Endothelial cell of umbilical vein (primary cell): ENCODE data around the gene RELT. TPM values are rescaled to one million over a fixed set of nuclear protein-coding genes. Genes with fewer than 3 reads are reported as not detected.

Experiments used
- BruUV-seq: library from RNA; stranded (reverse); fragments of 400-500 nt; replicated peaks from 2 replicates; lab custom pipeline; 2021; lab: Mats Ljungman, UMichigan
- CTCF ChIA-PET: fragments of 300-600, 350-600 bp; sonication (Branson Sonifier 250); formaldehyde crosslinking; loops from one replicate; lab custom pipeline; 2021; ENCODE audit warnings: antibody characterized with exemption, inconsistent platforms; lab: Charles Lee
- POLR2A ChIA-PET: fragments of 300-600, 350-600 bp; sonication (Branson Sonifier 250); formaldehyde crosslinking; loops from one replicate; lab custom pipeline; 2021; ENCODE audit warnings: antibody characterized with exemption, inconsistent platforms; lab: Charles Lee
- DNase-seq: peaks from one replicate; pipeline ENCODE4 v3.0.0-alpha.2; 2011; ENCODE audit warnings: low read depth, low spot score
- FAIRE-seq: peaks from 2 replicates; lab custom pipeline; 2011; peaks lifted over from hg19 to GRCh38; lab: Jason Lieb, UNC
- H2AFZ ChIP-seq: 2 replicates; pipeline ENCODE4 v1.6.0; 2012; ENCODE audit warnings: low read depth, low read length, control low read depth, inconsistent platforms
- H3K27ac ChIP-seq: 2 replicates; pipeline ENCODE4 v1.5.1; 2011; ENCODE audit warnings: low read depth, mild to moderate bottlenecking, control low read depth, low read length, moderate library complexity; ENCODE audit not compliant: insufficient read depth
- H3K27me3 ChIP-seq, 2 experiments: 2 replicates each; pipeline versions ENCODE4 v1.6.0 to v1.6.1; 2011; ENCODE audit warnings: low read length in 2 of 2, mixed read lengths in 1 of 2; ENCODE audit not compliant: control insufficient read depth in 2 of 2, insufficient read depth in 2 of 2
- H3K36me3 ChIP-seq, 2 experiments: 2 replicates in 1 of 2; 3 replicates in 1 of 2; pipeline ENCODE4 v1.5.1; 2011; ENCODE audit warnings: low read length in 2 of 2, mild to moderate bottlenecking in 1 of 2, moderate library complexity in 1 of 2; ENCODE audit not compliant: control insufficient read depth in 2 of 2, insufficient read depth in 2 of 2; ENCODE audit errors: extremely low read depth in 1 of 2
- H3K4me1 ChIP-seq: 3 replicates; pipeline ENCODE4 v1.5.1; 2011; ENCODE audit warnings: mild to moderate bottlenecking, low read length; ENCODE audit not compliant: control insufficient read depth, insufficient read depth; ENCODE audit errors: extremely low read depth
- H3K4me2 ChIP-seq: 2 replicates; pipeline ENCODE4 v1.6.1; 2011; ENCODE audit warnings: low read length, control low read depth, mixed read lengths; ENCODE audit not compliant: insufficient read depth
- H3K4me3 ChIP-seq, 3 experiments: fragments of 200-600 bp in 1 of 3; sonication (generic), shearing (Covaris generic) in 1 of 3; replicated peaks in 1 of 3; 2 replicates each; pipeline ENCODE4 v1.5.1; 2011 to 2016; ENCODE audit warnings: control low read depth in 3 of 3, low read length in 3 of 3, mild to moderate bottlenecking in 2 of 3, inconsistent platforms in 1 of 3, low read depth in 1 of 3, moderate library complexity in 1 of 3; ENCODE audit not compliant: insufficient read depth in 1 of 3
- H3K79me2 ChIP-seq: 2 replicates; pipeline ENCODE4 v1.6.0; 2012; ENCODE audit warnings: low read length, inconsistent platforms; ENCODE audit not compliant: control insufficient read depth, insufficient read depth
- H3K9ac ChIP-seq: replicated peaks from 2 replicates; pipeline ENCODE3; 2011; ENCODE audit warnings: low read length, control low read depth; ENCODE audit not compliant: insufficient read depth; ENCODE audit errors: extremely low read depth
- H3K9me1 ChIP-seq: replicated peaks from 3 replicates; pipeline ENCODE4 v1.6.0; 2011; ENCODE audit warnings: mild to moderate bottlenecking, low read length; ENCODE audit not compliant: control insufficient read depth, insufficient read depth; ENCODE audit errors: extremely low read depth
- H3K9me3 ChIP-seq: replicated peaks from 2 replicates; pipeline ENCODE4 v1.5.1; 2012; ENCODE audit warnings: low read length, inconsistent platforms; ENCODE audit not compliant: control insufficient read depth, insufficient read depth
- H4K20me1 ChIP-seq: replicated peaks from 2 replicates; pipeline ENCODE3; 2011; ENCODE audit warnings: mild to moderate bottlenecking, low read length; ENCODE audit not compliant: control insufficient read depth, insufficient read depth; ENCODE audit errors: extremely low read depth
- CTCF ChIP-seq, 2 donors: IDR thresholded peaks; 1 replicate in 1 of 2; 2 replicates in 1 of 2; pipeline ENCODE4 v1.5.1; 2011; ENCODE audit warnings: low read length in 2 of 2, mild to moderate bottlenecking in 2 of 2, moderate library complexity in 2 of 2, control low read depth in 1 of 2, inconsistent platforms in 1 of 2, low read depth in 1 of 2; ENCODE audit not compliant: insufficient read depth in 1 of 2; ENCODE audit errors: extremely low read depth in 1 of 2
- EZH2 ChIP-seq: IDR thresholded peaks from 2 replicates; pipeline ENCODE4 v1.6.1; 2012; ENCODE audit warnings: borderline replicate concordance, low read depth, mild to moderate bottlenecking, moderate library complexity, low read length, inconsistent platforms; ENCODE audit not compliant: severe bottlenecking
- FOS ChIP-seq: IDR thresholded peaks from 2 replicates; pipeline ENCODE4 v1.6.1; 2011; ENCODE audit warnings: mild to moderate bottlenecking, low read length, moderate library complexity, borderline replicate concordance; ENCODE audit not compliant: insufficient read depth
- GATA2 ChIP-seq: IDR thresholded peaks from 2 replicates; pipeline ENCODE4 v1.7.0; 2011; ENCODE audit warnings: low read depth, mild to moderate bottlenecking, moderate library complexity, mixed read lengths, low read length; ENCODE audit not compliant: insufficient read length, insufficient read depth
- JUN ChIP-seq: IDR thresholded peaks from 2 replicates; pipeline ENCODE4 v1.6.1; 2011; ENCODE audit warnings: borderline replicate concordance, low read depth; ENCODE audit not compliant: insufficient read length, insufficient read depth
- MAX ChIP-seq: IDR thresholded peaks from 2 replicates; pipeline ENCODE4 v1.6.1; 2011; ENCODE audit not compliant: insufficient read depth, insufficient read length
- MYC ChIP-seq: IDR thresholded peaks from one replicate; pipeline ENCODE4 v1.6.1; 2011; ENCODE audit warnings: mild to moderate bottlenecking, low read depth, low read length
- POLR2A ChIP-seq: IDR thresholded peaks from 2 replicates; pipeline ENCODE4 v1.6.1; 2012; ENCODE audit warnings: low read depth, mild to moderate bottlenecking, control low read depth, low read length
- POLR2AphosphoS5 ChIP-seq: IDR thresholded peaks from 2 replicates; pipeline ENCODE4 v1.6.1; 2012; ENCODE audit warnings: low read depth, mild to moderate bottlenecking, control low read depth, low read length, moderate library complexity; ENCODE audit not compliant: insufficient read depth
- dilution Hi-C: fragments of 300-500 bp; cut with MboI; formaldehyde crosslinking; loops from one replicate; pipeline ENCODE4 v1.15.0; 2019; ENCODE audit warnings: low sequenced_read_pairs; ENCODE audit not compliant: extremely low pct_ligation_motif_present
- intact Hi-C: fragments of 100-400 bp; cut with micrococcal nuclease; formaldehyde crosslinking; loops from one replicate; pipeline ENCODE4 v1.10.0; 2022
- polyA plus RNA-seq, 4 experiments: library from polyadenylated mRNA; depleted of rRNA in 3 of 4; stranded (reverse) in 3 of 4; unstranded in 1 of 4; fragments of >200 nt; gene quantifications; 2 replicates each; pipeline versions ENCODE4 v1.2.1 to v1.2.3, GENCODE V29; 2011 to 2012; ENCODE audit warnings: missing spikeins in 1 of 4
- total RNA-seq: library from RNA; stranded (reverse); gene quantifications from 2 replicates; pipeline ENCODE4 v1.2.3, GENCODE V29; 2021

Gene RELT
- total and polyA plus RNA-seq, 2 donors (not counting 3 experiments of a cell fraction or from before 2014, with no cell fraction given), result 6.7 to 13.1 TPM

- dilution Hi-C loops, result no loop called here
- no peak for TF ChIP-seq MYC
- no peak for TF ChIP-seq FOS
- TF ChIP-seq CTCF (IDR thresholded peaks at IDR 0.05; ENCODE audit: extremely low read depth in 1 of 2, insufficient read depth in 1 of 2, low read depth in 1 of 2, low read length in 2 of 2), result no peak
- no peak for TF ChIP-seq EZH2
- TF ChIP-seq JUN, result no peak
- TF ChIP-seq POLR2AphosphoS5, result no peak
- no peak for TF ChIP-seq MAX
- TF ChIP-seq GATA2, result no peak
- no peak for TF ChIP-seq POLR2A
- no peaks in the 10 kb centered on the region for H4K20me1 ChIP-seq
- no peaks in the 10 kb centered on the region for H3K9me3 ChIP-seq
- no peak overlapping the region for H2AFZ ChIP-seq
- intact Hi-C loops, result no loop called here
- BruUV-seq, result no TSS peak
- peaks cover 9% of the 10 kb centered on the region for H3K4me1 ChIP-seq
- FAIRE-seq (no peak), DNase-seq (no peak)
- no peaks in the 10 kb centered on the region for H3K79me2 ChIP-seq
- ChIA-PET CTCF (interaction anchor here (0.6 to 3.2 kb wide), 7 partner anchors 7 to 1440 kb away, joined by 3 to 10 read pairs (median 5); no protein-coding TSS in a partner anchor), POLR2A (interaction anchor here (0.6 kb wide), 1 partner anchor 155 kb away, joined by 3 read pairs; no protein-coding TSS in a partner anchor)
- H3K4me3 ChIP-seq, result no peak overlapping the region
- H3K4me2 ChIP-seq, result no peak overlapping the region
- no peak overlapping the region for H3K27ac ChIP-seq
- H3K9ac ChIP-seq, result no peak overlapping the region
- no peaks in the 10 kb centered on the region for H3K27me3 ChIP-seq
- no peaks in the 10 kb centered on the region for H3K36me3 ChIP-seq
- no peaks in the 10 kb centered on the region for H3K9me1 ChIP-seq
Observed at GRCh38 chr11:73415854-73416615, 39.8 kb downstream of the RELT start.
